Ecto neural progenitor cell (in vitro differentiated cells): ENCODE measurements around the gene ST3GAL3.

Experiments used
- DNase-seq: peaks from one replicate; pipeline ENCODE4 v3.0.0-alpha.2; 2018; ENCODE audit warnings: low spot score

The ST3GAL3 gene

DNA sequence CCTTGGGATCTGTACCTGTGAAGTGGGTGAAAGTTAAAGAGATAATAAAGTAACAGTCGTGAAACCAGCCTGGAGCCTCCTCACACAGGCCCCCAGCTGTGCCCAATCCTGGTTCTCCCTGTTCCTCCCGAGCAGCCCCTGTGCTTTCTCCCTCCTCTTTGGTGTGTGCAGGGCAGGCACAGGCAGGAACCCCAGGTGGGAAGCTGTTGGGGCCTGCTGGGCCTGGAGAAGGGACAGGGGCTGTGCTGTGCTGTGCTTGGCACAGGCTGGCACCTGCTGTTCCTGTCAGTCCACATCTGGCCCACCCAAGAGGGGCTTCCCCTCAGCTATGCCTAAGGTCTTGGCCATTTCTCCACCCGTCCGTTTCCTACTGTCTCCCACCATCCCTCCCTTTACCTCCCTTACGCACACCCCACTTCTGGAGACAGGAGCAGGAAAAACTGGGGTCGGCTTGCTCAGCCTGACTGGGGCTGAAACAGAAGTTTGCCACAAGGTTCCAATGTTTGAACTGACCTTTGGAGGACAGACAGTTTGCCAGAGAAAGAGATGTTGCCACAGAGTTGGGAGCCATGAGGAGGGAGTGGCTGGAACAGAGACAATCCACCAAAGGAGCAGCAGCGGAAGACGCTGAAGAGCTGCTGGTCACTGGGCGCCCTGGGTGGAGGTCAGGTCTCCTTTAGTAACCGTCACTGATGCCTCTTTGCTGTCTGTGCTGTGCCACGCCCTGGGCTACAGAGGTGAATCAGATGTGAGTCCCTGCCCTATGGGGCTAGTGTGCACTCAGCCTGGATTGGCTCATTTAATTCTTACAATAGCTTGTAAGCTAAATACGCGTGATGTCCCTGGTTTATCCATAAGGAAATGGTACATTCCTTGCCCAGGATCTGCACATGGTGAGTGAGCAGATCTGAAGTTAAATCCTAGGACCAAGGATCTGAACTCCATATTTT, 207.5 kb downstream of the ST3GAL3 start:
- no peak for DNase-seq

- no peak for DNase-seq
Measured at GRCh38 chr1:43919906-43920305, 212.6 kb downstream of the ST3GAL3 start.

- DNase-seq = no peak
Measured at GRCh38 chr1:43921022-43921421, 213.7 kb downstream of the ST3GAL3 start.

DNA sequence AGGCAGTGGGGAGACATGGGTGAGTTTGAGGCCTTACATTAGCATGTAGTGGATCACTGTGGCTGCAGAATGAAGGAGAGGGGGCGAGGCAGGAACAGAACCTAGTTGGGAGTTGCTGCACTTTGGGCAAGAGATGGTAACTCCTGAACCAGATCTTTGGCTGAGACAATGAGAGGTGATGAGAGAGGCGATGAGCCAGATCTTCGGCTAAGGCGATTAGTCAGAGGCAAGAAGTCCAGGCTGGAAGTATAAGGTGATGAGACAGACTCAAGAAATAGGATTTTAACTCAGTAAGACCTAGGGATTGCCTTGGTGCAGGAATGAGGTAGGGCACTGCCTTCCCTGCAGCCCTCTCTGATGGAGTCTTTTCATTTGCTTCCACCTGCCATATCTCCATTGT, 217.2 kb downstream of the ST3GAL3 start:
- DNase-seq = no peak

DNA sequence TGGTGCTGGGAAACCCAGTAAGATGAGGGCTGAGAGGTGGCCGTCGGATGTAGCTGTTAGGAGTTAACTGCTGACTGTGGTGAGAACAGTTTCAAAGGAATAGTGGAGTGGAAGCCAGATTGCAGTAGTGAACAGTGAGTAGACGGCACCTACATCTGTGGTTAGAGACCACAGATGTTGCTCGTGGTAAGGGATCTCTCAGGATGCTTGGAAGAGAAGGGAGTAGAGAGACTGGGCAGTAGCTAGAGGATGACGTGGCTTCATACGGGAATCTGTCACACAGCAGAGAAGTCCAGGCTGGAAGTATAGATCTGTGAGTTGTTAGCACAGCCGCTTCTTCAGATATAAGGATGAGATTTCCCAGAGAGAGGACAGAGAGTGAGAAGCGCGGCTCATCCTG, 218.5 kb downstream of the ST3GAL3 start:
- DNase-seq = no peak

DNA sequence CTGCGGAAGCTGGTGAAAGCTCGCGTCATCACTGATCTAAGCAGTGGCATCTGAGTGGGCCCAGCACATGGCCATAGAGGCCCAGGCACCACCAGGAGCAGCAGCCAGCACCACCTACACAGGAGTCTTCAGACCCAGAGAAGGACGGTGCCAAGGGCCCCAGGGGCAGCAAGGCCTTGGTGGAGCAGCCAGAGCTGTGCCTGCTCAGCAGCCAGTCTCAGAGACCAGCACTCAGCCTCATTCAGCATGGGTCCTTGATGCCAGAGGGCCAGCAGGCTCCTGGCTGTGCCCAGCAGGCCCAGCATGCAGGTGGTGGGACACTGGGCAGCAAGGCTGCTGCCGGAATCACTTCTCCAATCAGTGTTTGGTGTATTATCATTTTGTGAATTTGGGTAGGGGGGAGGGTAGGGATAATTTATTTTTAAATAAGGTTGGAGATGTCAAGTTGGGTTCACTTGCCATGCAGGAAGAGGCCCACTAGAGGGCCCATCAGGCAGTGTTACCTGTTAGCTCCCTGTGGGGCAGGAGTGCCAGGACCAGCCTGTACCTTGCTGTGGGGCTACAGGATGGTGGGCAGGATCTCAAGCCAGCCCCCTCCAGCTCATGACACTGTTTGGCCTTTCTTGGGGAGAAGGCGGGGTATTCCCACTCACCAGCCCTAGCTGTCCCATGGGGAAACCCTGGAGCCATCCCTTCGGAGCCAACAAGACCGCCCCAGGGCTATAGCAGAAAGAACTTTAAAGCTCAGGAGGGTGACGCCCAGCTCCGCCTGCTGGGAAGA, 223.0 kb downstream of the ST3GAL3 start:
- DNase-seq = no peak

- no peak for DNase-seq
Measured at GRCh38 chr1:43930949-43931275, 223.6 kb downstream of the ST3GAL3 start.

- DNase-seq = no peak
Measured at GRCh38 chr1:43931711-43932660, 224.7 kb downstream of the ST3GAL3 start.

DNA sequence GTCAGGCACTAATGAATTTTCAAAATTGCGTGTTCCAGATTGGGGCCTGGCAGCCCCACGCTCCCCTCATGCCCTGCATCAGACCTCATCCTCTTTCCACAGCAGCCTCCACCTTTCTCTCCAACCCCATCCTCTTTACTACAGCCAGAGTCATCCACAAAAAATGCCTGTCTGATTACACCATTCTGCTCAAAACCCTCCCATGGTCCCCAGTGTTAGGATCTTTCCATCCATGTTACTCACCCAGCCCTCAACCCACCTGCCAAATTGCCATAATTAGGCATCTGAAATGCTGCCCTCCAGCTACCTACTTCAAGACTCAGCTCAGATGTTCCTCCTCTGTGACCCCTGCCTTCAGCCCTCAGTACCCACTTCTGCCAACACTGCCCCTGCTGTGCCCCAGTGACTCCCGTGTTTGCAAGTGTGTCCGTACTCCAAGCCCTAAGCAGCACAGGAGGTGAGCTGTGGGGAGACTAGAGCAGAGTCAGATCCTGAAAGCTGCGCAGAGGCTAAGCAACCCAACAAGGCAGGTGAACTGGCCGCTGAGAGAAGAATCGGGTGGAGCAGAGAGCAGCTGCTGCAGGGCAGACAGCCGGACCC, 225.6 kb downstream of the ST3GAL3 start:
- no peak for DNase-seq

GRCh38 chr1:43933386-43934100, 226.2 kb downstream of the ST3GAL3 start, which contains the start of gene ARTN:
ARTN (plus strand) TSS chr1:43933801; CDS start chr1:43935657, 1,856 bp downstream.
- DNase-seq = peak; percentile 82

DNA sequence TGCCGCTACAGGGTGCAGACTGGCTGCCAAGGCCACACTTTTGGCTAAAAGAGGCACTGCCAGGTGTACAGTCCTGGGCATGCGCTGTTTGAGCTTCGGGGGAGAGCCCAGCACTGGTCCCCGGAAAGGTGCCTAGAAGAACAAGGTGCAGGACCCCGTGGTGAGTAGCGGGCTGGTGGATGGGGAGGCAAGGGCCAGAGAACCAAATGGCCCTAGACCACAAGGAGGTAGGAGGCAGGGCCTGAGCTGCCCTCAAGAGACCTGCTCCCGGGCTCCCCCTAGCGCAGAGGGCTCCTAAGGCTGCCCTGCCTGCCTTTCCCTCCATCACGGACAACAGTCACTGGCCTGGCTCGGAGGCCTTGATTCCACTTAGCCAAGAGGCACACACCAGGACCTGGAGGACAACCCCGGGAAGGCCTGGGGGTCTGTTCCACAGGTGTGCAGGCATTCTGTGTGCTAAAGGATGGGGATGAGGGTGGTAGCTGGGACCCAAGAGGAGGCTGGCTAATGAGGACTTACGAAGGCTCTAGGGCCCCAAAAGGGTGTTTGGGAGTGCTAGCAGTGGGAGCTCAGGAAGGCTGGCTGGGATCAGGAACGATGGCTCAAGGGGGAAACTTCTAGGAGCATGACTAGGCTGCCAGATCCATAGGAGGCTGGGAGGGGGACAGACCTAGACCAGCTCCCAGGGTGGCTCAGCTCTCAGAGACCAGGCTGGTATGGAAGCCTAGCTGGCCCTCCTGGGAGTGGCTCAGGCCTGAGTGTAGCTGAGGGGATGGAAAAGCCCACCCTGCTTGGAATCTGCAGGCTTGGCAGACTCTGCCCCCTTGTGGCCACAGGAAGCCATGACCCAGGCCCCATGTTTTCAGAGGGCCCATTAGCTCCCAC, 227.0 kb downstream of the ST3GAL3 start:
- DNase-seq = peak; percentile 90

DNA sequence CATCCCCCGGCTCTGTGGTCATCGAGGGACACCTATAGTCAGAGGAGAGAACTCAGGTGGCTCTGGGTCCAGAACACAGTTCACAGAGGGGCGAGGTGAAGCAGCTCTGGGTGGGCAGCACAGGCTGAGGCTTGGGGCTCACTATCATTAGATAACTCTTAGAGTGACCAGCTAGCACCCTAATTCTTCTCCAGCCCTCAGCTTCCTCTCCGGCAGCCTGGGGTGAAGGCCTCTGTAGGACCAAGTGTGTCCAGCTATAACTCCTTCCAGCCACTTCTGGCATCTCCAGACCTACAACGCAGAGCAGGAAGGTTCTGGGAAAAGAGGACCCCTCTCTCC, 227.6 kb downstream of the ST3GAL3 start:
- DNase-seq = no peak

- peak; percentile 62 for DNase-seq
Measured at GRCh38 chr1:43935711-43936427, 228.5 kb downstream of the ST3GAL3 start.

- peak; percentile 73 for DNase-seq
Measured at GRCh38 chr1:43936431-43937151, 229.3 kb downstream of the ST3GAL3 start.

- no peak for DNase-seq
Measured at GRCh38 chr1:43937179-43937865, 230.0 kb downstream of the ST3GAL3 start.

DNA sequence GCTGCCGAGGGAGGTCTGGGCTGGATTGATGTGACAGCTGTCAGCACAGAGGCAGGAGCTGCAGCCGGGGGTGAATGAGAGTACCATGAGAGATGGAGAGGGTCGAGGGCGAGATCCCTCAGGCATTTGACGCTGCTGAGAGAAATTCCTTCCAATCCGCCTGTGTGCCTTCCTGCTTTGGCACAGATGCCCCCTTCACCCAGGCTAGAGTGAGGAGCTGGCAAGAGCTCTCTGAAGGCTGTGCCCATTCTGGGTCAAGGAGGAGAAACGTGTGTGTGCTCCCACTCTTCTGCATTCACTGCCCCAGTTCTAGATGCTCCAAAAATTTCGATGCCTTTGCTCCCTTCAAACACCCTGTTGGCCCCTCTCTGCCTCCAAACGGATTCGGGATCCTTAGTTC, 231.0 kb downstream of the ST3GAL3 start:
- no peak for DNase-seq

- DNase-seq = no peak
Measured at GRCh38 chr1:43938892-43939587, 231.7 kb downstream of the ST3GAL3 start.
